NT2/D1 (cell line): ENCODE results near the gene HSPB1.
"Not testable (repeated sequence)": the region's sequence is repeated elsewhere in the genome, so short reads cannot be mapped to it uniquely, and the experiment has no call there.

Experiments
- DNase-seq: peaks from one replicate; pipeline ENCODE4 v3.0.0-alpha.2; 2011; ENCODE audit warnings: low read depth, low spot score
- H3K27me3 ChIP-seq: 2 replicates; pipeline ENCODE4 v1.6.0; 2011; ENCODE audit warnings: mild to moderate bottlenecking; ENCODE audit not compliant: insufficient read length, insufficient read depth
- H3K36me3 ChIP-seq: 2 replicates; pipeline ENCODE4 v1.6.1; 2011; ENCODE audit warnings: mild to moderate bottlenecking, low read length, mixed read lengths; ENCODE audit not compliant: insufficient read depth, insufficient read length
- H3K4me1 ChIP-seq: 2 replicates; pipeline ENCODE4 v1.5.1; 2011; ENCODE audit not compliant: insufficient read depth, insufficient read length
- H3K4me3 ChIP-seq: 2 replicates; pipeline ENCODE4 v1.5.1; 2011; ENCODE audit warnings: low read depth; ENCODE audit not compliant: insufficient read length
- H3K9ac ChIP-seq: 2 replicates; pipeline ENCODE4 v1.6.0; 2011; ENCODE audit warnings: low read depth; ENCODE audit not compliant: insufficient read length
- H3K9me3 ChIP-seq: 2 replicates; pipeline ENCODE4 v1.5.1; 2011; ENCODE audit warnings: mild to moderate bottlenecking, low read length; ENCODE audit not compliant: insufficient read depth
- SUZ12 ChIP-seq: IDR thresholded peaks from 2 replicates; pipeline ENCODE4 v1.6.1; 2011; ENCODE audit not compliant: insufficient read length, insufficient read depth; ENCODE audit errors: extremely low read depth
- YY1 ChIP-seq: IDR thresholded peaks from 2 replicates; pipeline ENCODE4 v1.6.1; 2011; ENCODE audit not compliant: insufficient read length, insufficient read depth
- ZNF274 ChIP-seq: IDR thresholded peaks from 2 replicates; pipeline ENCODE4 v1.6.1; 2011; ENCODE audit warnings: mild to moderate bottlenecking, low read depth, low read length

Gene HSPB1

DNA sequence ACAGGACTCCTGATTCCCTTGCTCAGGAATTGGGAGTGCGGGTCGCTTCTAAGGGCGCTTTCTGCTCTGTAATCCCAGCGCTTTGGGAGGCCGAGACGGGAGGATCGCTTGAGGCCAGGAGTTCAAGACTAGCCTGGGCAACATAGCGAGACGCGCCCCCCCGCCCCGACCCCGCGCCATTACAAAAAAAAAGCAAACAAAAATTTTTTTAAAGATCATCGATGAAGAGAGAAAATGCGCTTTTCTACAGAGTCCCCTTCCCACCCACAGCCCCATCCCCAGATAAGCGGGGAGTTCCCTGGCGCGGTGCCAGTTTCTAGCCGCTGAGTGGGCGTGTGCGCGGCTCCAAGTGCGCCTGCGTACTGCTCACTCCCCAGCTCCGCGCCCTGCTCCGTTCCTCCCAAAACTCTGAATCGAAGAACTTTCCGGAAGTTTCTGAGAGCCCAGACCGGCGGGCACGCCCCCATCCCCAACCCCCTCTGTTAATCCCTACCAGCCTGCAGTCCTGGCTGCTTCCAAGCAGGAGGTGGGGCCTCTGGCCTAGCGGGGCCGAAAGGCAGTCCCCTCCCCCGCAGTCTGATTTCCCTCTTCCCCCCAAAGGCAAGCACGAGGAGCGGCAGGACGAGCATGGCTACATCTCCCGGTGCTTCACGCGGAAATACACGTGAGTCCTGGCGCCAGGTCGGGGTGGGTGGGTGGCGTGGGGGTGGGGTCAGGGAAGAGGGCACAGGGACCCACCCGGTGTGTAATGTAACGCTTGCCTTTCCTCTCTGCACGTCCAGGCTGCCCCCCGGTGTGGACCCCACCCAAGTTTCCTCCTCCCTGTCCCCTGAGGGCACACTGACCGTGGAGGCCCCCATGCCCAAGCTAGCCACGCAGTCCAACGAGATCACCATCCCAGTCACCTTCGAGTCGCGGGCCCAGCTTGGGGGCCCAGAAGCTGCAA lies 1.0 kb downstream of the HSPB1 start:
- Histone ChIP-seq H3K9me3 (no peaks in the 10 kb centered on the region), H3K4me3 (peak overlapping the region; percentile 80), H3K4me1 (peaks cover 8% of the 10 kb centered on the region), H3K27me3 (no peaks in the 10 kb centered on the region), H3K36me3 (peaks cover 12% of the 10 kb centered on the region), H3K9ac (peak overlapping the region; percentile 92)
- no peak for TF ChIP-seq SUZ12
- TF ChIP-seq ZNF274: no peak
- no peak for TF ChIP-seq YY1
- DNase-seq: peak; percentile 96

DNA sequence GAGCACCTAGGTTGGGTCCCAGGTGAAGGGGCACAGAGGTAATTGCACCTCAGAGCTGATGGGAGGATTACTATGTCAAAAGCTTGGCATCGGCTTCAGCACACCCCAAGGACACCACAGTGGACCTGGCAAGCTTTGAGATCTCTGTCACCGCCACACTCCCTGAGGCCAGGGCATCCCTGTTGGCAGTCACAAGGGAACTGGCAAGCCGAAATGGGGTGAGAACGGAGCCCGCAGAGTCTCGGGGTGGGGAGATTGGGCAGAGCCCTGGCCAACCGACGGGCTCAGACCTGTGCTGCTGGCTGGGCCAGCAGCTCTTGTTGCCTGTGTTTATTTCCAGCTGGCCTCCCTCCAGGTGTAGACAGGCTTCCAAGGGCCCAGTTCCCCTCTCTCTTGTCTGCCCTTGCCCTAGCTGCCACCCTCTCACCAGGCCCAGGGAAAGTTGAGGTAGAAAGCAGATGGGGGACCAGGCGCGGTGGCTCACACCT lies 2.5 kb downstream of the HSPB1 start:
- TF ChIP-seq SUZ12 (no peak), YY1 (no peak), ZNF274 (no peak)
- peaks cover 12% of the 10 kb centered on the region for H3K36me3 ChIP-seq
- peak overlapping the region; percentile 26 for H3K9ac ChIP-seq
- DNase-seq: no peak
- H3K9me3 ChIP-seq: peaks cover under 1% of the 10 kb centered on the region; the same call in 1 of the 2 replicates
- H3K4me3 ChIP-seq: no peak overlapping the region
- no peaks in the 10 kb centered on the region for H3K27me3 ChIP-seq
- H3K4me1 ChIP-seq: peaks cover 8% of the 10 kb centered on the region

DNA sequence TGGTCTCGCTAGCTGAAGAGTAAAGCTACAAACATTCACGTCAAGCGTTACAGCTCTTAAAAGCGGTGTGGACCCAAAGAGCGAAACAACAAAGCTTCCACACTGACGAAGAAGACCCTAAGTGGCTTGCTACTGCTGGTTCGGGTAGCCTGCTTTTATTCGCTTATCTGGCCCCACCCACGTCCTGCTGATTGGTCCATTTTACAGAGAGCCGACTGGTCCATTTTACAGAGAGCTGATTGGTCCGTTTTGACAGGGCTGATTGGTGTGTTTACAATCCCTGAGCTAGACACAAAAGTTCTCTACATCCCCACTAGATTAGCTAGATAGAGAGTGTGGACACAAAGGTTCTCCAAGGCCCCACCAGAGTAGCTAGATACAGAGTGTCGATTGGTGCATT lies 6.4 kb downstream of the HSPB1 start:
- not testable (repeated sequence) for H3K9me3 ChIP-seq, DNase-seq, H3K27me3 ChIP-seq, H3K9ac ChIP-seq, H3K4me3 ChIP-seq
- H3K4me1 ChIP-seq: peaks cover 11% of the 10 kb centered on the region
- peaks cover 11% of the 10 kb centered on the region for H3K36me3 ChIP-seq

GRCh38 chr7:76309341-76310101 lies 7.0 kb downstream of the HSPB1 start:
- H3K4me1 ChIP-seq: peaks cover 11% of the 10 kb centered on the region
- not testable (repeated sequence) for H3K4me3 ChIP-seq, H3K36me3 ChIP-seq, H3K9ac ChIP-seq, H3K27me3 ChIP-seq, H3K9me3 ChIP-seq, DNase-seq

DNA sequence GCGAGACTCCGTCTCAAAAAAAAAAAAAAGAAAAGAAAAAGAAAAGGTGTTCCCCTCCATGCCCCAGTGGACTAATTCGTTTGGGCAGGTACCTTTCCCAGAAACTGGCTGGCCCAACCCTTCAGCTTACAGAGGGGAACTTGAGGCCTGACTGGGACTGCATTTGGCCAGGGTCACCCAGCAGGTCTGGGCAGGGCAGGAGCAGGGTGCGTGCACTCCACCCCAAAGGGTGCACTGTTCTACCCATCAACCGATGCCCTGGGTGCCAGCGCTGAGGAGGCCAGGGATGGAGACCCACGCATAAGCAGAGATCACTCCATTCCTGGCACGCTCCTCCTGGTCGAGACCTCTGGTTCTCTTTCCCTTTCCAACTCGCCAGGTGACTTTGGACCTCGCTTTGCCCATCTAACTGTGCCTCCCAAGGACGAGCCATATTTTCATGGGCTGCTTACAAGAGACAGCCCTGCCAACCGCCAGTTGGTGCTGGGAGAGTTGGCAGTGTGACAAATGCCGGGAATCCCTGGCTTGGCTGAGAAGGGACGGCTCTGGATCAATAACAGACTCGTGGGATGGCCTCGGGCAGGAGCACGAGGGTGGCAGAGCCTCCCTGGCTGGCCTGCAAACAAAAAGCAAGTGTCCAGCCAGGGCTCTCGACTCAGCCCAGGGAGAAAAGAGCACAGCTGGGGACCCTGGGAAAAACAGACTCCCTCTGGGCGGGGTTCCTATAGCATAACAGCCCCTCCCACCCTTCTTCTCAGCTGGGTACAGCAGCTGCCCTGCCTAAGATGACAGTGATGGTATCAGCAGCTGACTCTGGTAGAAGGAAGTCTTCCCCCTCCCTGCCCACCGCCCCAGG lies 7.9 kb downstream of the HSPB1 start:
- Histone ChIP-seq H3K9ac (no peak overlapping the region), H3K4me3 (no peak overlapping the region), H3K27me3 (no peaks in the 10 kb centered on the region), H3K36me3 (no peaks in the 10 kb centered on the region), H3K9me3 (peaks cover 5% of the 10 kb centered on the region; the same call in 1 of the 2 replicates), H3K4me1 (peaks cover 11% of the 10 kb centered on the region)
- TF ChIP-seq YY1 (no peak), SUZ12 (no peak), ZNF274 (no peak)
- DNase-seq: no peak

- not testable (repeated sequence) for H3K9me3 ChIP-seq, H3K9ac ChIP-seq, H3K27me3 ChIP-seq, DNase-seq, H3K4me1 ChIP-seq, H3K4me3 ChIP-seq, H3K36me3 ChIP-seq
Measured at GRCh38 chr7:76311838-76312237, 9.4 kb downstream of the HSPB1 start.
